A549 (cell line): ENCODE data around the gene HOXC12. TPM values are rescaled to one million over a fixed set of nuclear protein-coding genes. Genes with fewer than 3 reads are reported as not detected.
A peak's percentile ranks its signal among the peaks of the same experiment; 100 is the strongest.

ENCODE experiments used
- ATAC-seq, 2 experiments: fragments of 200-7000 bp in 1 of 2; fragments of >200 bp in 1 of 2; cut with Nextera tagmentation in 1 of 2; cut with Tn5 transposase in 1 of 2; 3 replicates each; pipeline versions ENCODE4 v1.8.0 to v1.9.1; 2018 to 2020; ENCODE audit warnings: mild to moderate bottlenecking in 1 of 2, moderate library complexity in 1 of 2
- CTCF ChIA-PET: fragments of 300-600 bp; sonication (Branson Sonifier 250); formaldehyde crosslinking; extraction: SDS; loops from one replicate; lab custom pipeline; 2021; ENCODE audit warnings: antibody characterized with exemption, inconsistent platforms; lab: Yijun Ruan, JAX
- POLR2A ChIA-PET: fragments of 350-600 bp; formaldehyde crosslinking; extraction: SDS; loops from one replicate; lab custom pipeline; 2021; ENCODE audit warnings: antibody characterized with exemption, inconsistent platforms; lab: Yijun Ruan, JAX
- DNase-seq, 2 experiments: peaks; one replicate each; pipeline versions ENCODE4 v3.0.0 to v3.0.0-alpha.2; 2011 to 2016; ENCODE audit warnings: low read depth in 1 of 2, low spot score in 1 of 2
- FAIRE-seq: peaks from 2 replicates; lab custom pipeline; 2011; peaks lifted over from hg19 to GRCh38; lab: Jason Lieb, UNC
- H3K27ac ChIP-seq, 2 experiments: fragments of >200 bp; sonication (Bioruptor Twin); formaldehyde crosslinking; 3 replicates each; pipeline ENCODE4 v1.5.1; 2016 to 2017
- H3K4me1 ChIP-seq: fragments of >200 bp; sonication (Bioruptor Twin); formaldehyde crosslinking; 3 replicates; pipeline ENCODE4 v1.6.1; 2016
- H3K4me2 ChIP-seq: fragments of >200 bp; sonication (Bioruptor Twin); formaldehyde crosslinking; 3 replicates; pipeline ENCODE4 v1.6.1; 2016
- H3K4me3 ChIP-seq: fragments of >200 bp; sonication (Bioruptor Twin); formaldehyde crosslinking; 3 replicates; pipeline ENCODE4 v1.5.1; 2016
- H3K9me3 ChIP-seq: fragments of >200 bp; sonication (Bioruptor Twin); formaldehyde crosslinking; 3 replicates; pipeline ENCODE4 v1.6.1; 2016
- BHLHE40 ChIP-seq: IDR thresholded peaks from 2 replicates; pipeline ENCODE4 v1.6.1; 2012; ENCODE audit warnings: low read depth, low read length, inconsistent platforms
- CBX2 ChIP-seq: fragments of 200-600 bp; sonication (generic); IDR thresholded peaks from 2 replicates; pipeline ENCODE4 v1.6.1; 2016; ENCODE audit warnings: low read depth, mild to moderate bottlenecking, borderline replicate concordance
- EHMT2 ChIP-seq: fragments of 200-600 bp; sonication (generic); IDR thresholded peaks from 2 replicates; pipeline ENCODE4 v1.6.1; 2016; ENCODE audit warnings: antibody characterized with exemption, low read depth, mild to moderate bottlenecking, moderate library complexity
- ELK1 ChIP-seq: fragments of 150-350 bp; IDR thresholded peaks from 2 replicates; pipeline ENCODE4 v1.6.1; 2014; ENCODE audit warnings: low read depth, mild to moderate bottlenecking, low read length
- FOSB ChIP-seq: fragments of 250-450 bp; sonication (Bioruptor Pico); IDR thresholded peaks from 2 replicates; pipeline ENCODE4 v1.5.0; 2020; ENCODE audit warnings: mild to moderate bottlenecking, moderate library complexity
- FOSL2 ChIP-seq, 2 experiments: fragments of 450-650 bp in 1 of 2; fragments of >200 bp in 1 of 2; sonication (Bioruptor Twin) in 1 of 2; formaldehyde crosslinking; IDR thresholded peaks; 2 replicates each; pipeline versions ENCODE4 v1.5.0 to v1.6.1; 2016 to 2020; ENCODE audit warnings: mild to moderate bottlenecking in 1 of 2, moderate library complexity in 1 of 2
- GATA3 ChIP-seq: IDR thresholded peaks from 2 replicates; pipeline ENCODE4 v1.6.1; 2012; ENCODE audit warnings: borderline replicate concordance
- HOXA7 ChIP-seq: fragments of 250-450 bp; sonication (Bioruptor Pico); IDR thresholded peaks from 2 replicates; pipeline ENCODE4 v1.5.0; 2020; ENCODE audit warnings: mild to moderate bottlenecking, moderate library complexity
- HOXB13 ChIP-seq: fragments of 250-450 bp; sonication (Bioruptor Pico); IDR thresholded peaks from 2 replicates; pipeline ENCODE4 v1.5.0; 2020; ENCODE audit warnings: low read depth, mild to moderate bottlenecking, moderate library complexity
- JUNB ChIP-seq: fragments of >200 bp; sonication (Bioruptor Twin); formaldehyde crosslinking; IDR thresholded peaks from 2 replicates; pipeline ENCODE4 v1.6.1; 2016
- MAFK ChIP-seq: fragments of 450-650 bp; IDR thresholded peaks from 2 replicates; pipeline ENCODE4 v1.6.1; 2014; ENCODE audit not compliant: partially characterized antibody
- MYC ChIP-seq: IDR thresholded peaks from 2 replicates; pipeline ENCODE4 v1.6.1; 2012; ENCODE audit warnings: mild to moderate bottlenecking, inconsistent platforms, low read length, improper control_type of control experiment, borderline replicate concordance
- NR3C1 ChIP-seq: fragments of >200 bp; sonication (Bioruptor Twin); formaldehyde crosslinking; IDR thresholded peaks from 3 replicates; pipeline ENCODE4 v1.6.1; 2017
- POLR2A ChIP-seq: IDR thresholded peaks from 2 replicates; pipeline ENCODE4 v1.6.1; 2012; ENCODE audit warnings: mild to moderate bottlenecking, low read length
- RAD21 ChIP-seq, 2 experiments: fragments of >200 bp in 1 of 2; sonication (Bioruptor Twin) in 1 of 2; formaldehyde crosslinking in 1 of 2; IDR thresholded peaks in 1 of 2; conservative IDR thresholded peaks in 1 of 2; 2 replicates in 1 of 2; 3 replicates in 1 of 2; pipeline ENCODE4 v1.6.1; 2012 to 2018; ENCODE audit warnings: inconsistent platforms in 1 of 2
- RCOR1 ChIP-seq: fragments of 150-350 bp; IDR thresholded peaks from 2 replicates; pipeline ENCODE4 v1.6.1; 2014; ENCODE audit warnings: antibody characterized with exemption, low read length, low read depth
- SMC3 ChIP-seq: fragments of >200 bp; sonication (Bioruptor Twin); formaldehyde crosslinking; IDR thresholded peaks from 3 replicates; pipeline ENCODE4 v1.6.1; 2018; ENCODE audit warnings: inconsistent platforms
- TFCP2L1 ChIP-seq: fragments of 250-450 bp; sonication (Bioruptor Pico); IDR thresholded peaks from 2 replicates; pipeline ENCODE4 v1.5.0; 2021; ENCODE audit warnings: mild to moderate bottlenecking
- USF2 ChIP-seq: fragments of 450-650 bp; IDR thresholded peaks from 2 replicates; pipeline ENCODE4 v1.6.1; 2014; ENCODE audit warnings: antibody characterized with exemption
- ZC3H11A ChIP-seq: fragments of 450-650 bp; IDR thresholded peaks from 2 replicates; pipeline ENCODE4 v1.6.1; 2014; ENCODE audit warnings: antibody characterized with exemption, mild to moderate bottlenecking
- WGBS: methylation state at CpG from one replicate; pipeline ENCODE4 v1.1.6; 2017; ENCODE audit errors: missing lambda C conversion rate; 5-methylcytosine and 5-hydroxymethylcytosine counted together
- polyA plus RNA-seq, 4 experiments: library from polyadenylated mRNA; depleted of rRNA in 3 of 4; stranded (reverse); fragments of >200 nt; fragmentation: RNase III in 1 of 4; extraction: RNeasy Plus Mini Kit Qiagen cat#74134 plus additional on column Dnase treatment in 1 of 4; gene quantifications; 2 replicates in 3 of 4; 3 replicates in 1 of 4; pipeline ENCODE4 v1.2.3, GENCODE V29; 2011 to 2017

HOXC12 gene
- polyA plus RNA-seq, 2 of the 4 experiments (the other 2 are of a cell fraction), result not detected

GRCh38 chr12:53994264-53995001 lies 39.7 kb downstream of the HOXC12 start:
- H3K4me2 ChIP-seq, result no peak overlapping the region
- TF ChIP-seq ELK1 (no peak), RCOR1 (no peak), SMC3 (no peak), FOSB (no peak), FOSL2 (IDR thresholded peaks at IDR 0.05) (no peak), FOSL2 (CRISPR knock-in tag; IDR thresholded peaks at IDR 0.05) (no peak)
- no peak for ATAC-seq
- DNase-seq, result no peak
- H3K27ac ChIP-seq, result peak overlapping the region; percentile 78 to 89; a peak in 5 of 6 replicates
- no peak for FAIRE-seq
- peaks cover 20% of the 10 kb centered on the region for H3K4me1 ChIP-seq
- POLR2A ChIA-PET, result interaction anchor here (0.6 to 1.1 kb wide), 3 partner anchors 10 to 56 kb away, joined by 3 to 4 read pairs (median 3); partner anchors contain the start of gene HOXC10
- WGBS, result 93% methylated on average over 55 of the region's 60 CpGs
- H3K9me3 ChIP-seq, result no peaks in the 10 kb centered on the region
- no peak overlapping the region for H3K4me3 ChIP-seq
- CTCF ChIA-PET, result interaction anchor here (1.0 to 28.7 kb wide), 7 partner anchors 8 to 251 kb away, joined by 3 to 1074 read pairs (median 22); partner anchors contain the start of genes HOXC10, HOXC8 and SMUG1

- H3K4me1 ChIP-seq, result peaks cover 14% of the 10 kb centered on the region
- H3K9me3 ChIP-seq, result no peaks in the 10 kb centered on the region
- H3K27ac ChIP-seq, result peak overlapping the region; percentile 78 to 89
- H3K4me2 ChIP-seq, result peak overlapping the region; percentile 50
- POLR2A ChIA-PET, result interaction anchor here (0.6 to 1.1 kb wide), 3 partner anchors 10 to 57 kb away, joined by 3 to 4 read pairs (median 3); partner anchors contain the start of gene HOXC10
- WGBS, result 84% methylated on average over 17 of the region's 17 CpGs
- peak overlapping the region; percentile 37 for H3K4me3 ChIP-seq
- no peak for FAIRE-seq
- TF ChIP-seq ELK1, result no peak
- TF ChIP-seq BHLHE40, result no peak
- TF ChIP-seq NR3C1, result no peak
- no peak for TF ChIP-seq RAD21 (conservative IDR thresholded peaks at IDR 0.05 in 1 of 2, IDR thresholded peaks at IDR 0.05 in 1 of 2)
- no peak for TF ChIP-seq USF2
- TF ChIP-seq MYC, result no peak
- TF ChIP-seq EHMT2, result no peak
- TF ChIP-seq GATA3, result no peak
- TF ChIP-seq TFCP2L1 (CRISPR knock-in tag), result no peak
- no peak for TF ChIP-seq MAFK
- TF ChIP-seq FOSL2 (IDR thresholded peaks at IDR 0.05), result no peak
- TF ChIP-seq FOSL2 (CRISPR knock-in tag; IDR thresholded peaks at IDR 0.05), result no peak
- TF ChIP-seq HOXA7, result no peak
- no peak for TF ChIP-seq ZC3H11A
- no peak for TF ChIP-seq POLR2A
- no peak for TF ChIP-seq JUNB
- TF ChIP-seq CBX2, result no peak
- no peak for TF ChIP-seq HOXB13 (CRISPR knock-in tag)
- ATAC-seq, result no peak
- DNase-seq, result no peak
- CTCF ChIA-PET, result interaction anchor here (1.4 to 28.7 kb wide), 4 partner anchors 8 to 205 kb away, joined by 6 to 1074 read pairs (median 88); partner anchors contain the start of genes HOXC10 and SMUG1
These were observed 40.3 kb downstream of the HOXC12 start for GRCh38 chr12:53995002-53995377.
